ENCODE measurements around the gene ZNF628. TPM values are rescaled to one million over a fixed set of nuclear protein-coding genes. Genes with fewer than 3 reads are reported as not detected.

ZNF628 gene
- total RNA-seq, 1 donor from 2014 or later: 19.0 TPM

GRCh38 chr19:55519451-55520311 lies 43.3 kb downstream of the ZNF628 start:
- peaks cover 2% of the 10 kb centered on the region for H3K4me1 Mint-ChIP-seq
- H3K27ac Mint-ChIP-seq: no peak overlapping the region
- no peak overlapping the region for H3K4me3 Mint-ChIP-seq
- no peak for DNase-seq (ENCODE audit: low spot score in 2 of 2, unreplicated experiment in 2 of 2)
- peaks cover 5% of the 10 kb centered on the region for H3K27me3 Mint-ChIP-seq (ENCODE audit: low read depth)
- TF ChIP-seq, protein P1, sequence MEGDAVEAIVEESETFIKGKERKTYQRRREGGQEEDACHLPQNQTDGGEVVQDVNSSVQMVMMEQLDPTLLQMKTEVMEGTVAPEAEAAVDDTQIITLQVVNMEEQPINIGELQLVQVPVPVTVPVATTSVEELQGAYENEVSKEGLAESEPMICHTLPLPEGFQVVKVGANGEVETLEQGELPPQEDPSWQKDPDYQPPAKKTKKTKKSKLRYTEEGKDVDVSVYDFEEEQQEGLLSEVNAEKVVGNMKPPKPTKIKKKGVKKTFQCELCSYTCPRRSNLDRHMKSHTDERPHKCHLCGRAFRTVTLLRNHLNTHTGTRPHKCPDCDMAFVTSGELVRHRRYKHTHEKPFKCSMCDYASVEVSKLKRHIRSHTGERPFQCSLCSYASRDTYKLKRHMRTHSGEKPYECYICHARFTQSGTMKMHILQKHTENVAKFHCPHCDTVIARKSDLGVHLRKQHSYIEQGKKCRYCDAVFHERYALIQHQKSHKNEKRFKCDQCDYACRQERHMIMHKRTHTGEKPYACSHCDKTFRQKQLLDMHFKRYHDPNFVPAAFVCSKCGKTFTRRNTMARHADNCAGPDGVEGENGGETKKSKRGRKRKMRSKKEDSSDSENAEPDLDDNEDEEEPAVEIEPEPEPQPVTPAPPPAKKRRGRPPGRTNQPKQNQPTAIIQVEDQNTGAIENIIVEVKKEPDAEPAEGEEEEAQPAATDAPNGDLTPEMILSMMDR (IDR thresholded peaks at IDR 0.05; ENCODE audit: unreplicated experiment): no peak
- H3K9me3 Mint-ChIP-seq: no peaks in the 10 kb centered on the region
- no peaks in the 10 kb centered on the region for H3K36me3 Mint-ChIP-seq

DNA sequence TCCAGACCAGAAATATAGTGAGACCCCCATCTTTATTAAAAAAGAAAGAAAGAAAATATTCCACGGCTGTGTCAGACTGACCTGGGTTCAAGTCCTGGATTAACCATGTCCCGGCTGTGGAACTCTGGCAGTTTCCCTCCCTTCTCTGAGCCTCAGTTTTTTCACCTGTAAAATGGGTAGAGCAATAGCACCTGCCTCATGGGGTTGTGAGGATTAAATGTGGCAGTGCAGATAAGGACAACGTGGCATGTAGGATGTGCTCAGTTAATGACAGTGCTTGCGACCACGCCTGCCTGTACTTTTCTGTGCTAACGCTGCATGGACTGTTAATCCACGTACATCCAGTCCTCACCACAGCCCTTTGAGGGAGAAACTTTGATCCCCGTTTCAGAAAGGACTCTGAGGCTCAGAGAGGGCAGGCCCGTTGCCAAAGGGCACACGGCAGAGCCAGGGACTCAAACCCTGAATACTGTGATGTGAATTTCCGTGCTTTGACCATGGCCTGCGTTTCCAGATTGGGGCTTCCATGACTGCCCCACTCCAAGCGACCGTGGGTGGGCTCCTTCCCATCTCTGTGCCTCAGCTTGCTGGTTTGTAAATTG lies 44.4 kb downstream of the ZNF628 start:
- no peak overlapping the region for H3K4me3 Mint-ChIP-seq
- TF ChIP-seq, protein P1 (IDR thresholded peaks at IDR 0.05; ENCODE audit: unreplicated experiment): no peak
- no peak for DNase-seq (ENCODE audit: low spot score in 2 of 2, unreplicated experiment in 2 of 2)
- peaks cover 5% of the 10 kb centered on the region for H3K4me1 Mint-ChIP-seq
- no peak overlapping the region for H3K27ac Mint-ChIP-seq
- no peaks in the 10 kb centered on the region for H3K36me3 Mint-ChIP-seq
- peaks cover 8% of the 10 kb centered on the region for H3K27me3 Mint-ChIP-seq (ENCODE audit: low read depth)
- H3K9me3 Mint-ChIP-seq: no peaks in the 10 kb centered on the region

DNA sequence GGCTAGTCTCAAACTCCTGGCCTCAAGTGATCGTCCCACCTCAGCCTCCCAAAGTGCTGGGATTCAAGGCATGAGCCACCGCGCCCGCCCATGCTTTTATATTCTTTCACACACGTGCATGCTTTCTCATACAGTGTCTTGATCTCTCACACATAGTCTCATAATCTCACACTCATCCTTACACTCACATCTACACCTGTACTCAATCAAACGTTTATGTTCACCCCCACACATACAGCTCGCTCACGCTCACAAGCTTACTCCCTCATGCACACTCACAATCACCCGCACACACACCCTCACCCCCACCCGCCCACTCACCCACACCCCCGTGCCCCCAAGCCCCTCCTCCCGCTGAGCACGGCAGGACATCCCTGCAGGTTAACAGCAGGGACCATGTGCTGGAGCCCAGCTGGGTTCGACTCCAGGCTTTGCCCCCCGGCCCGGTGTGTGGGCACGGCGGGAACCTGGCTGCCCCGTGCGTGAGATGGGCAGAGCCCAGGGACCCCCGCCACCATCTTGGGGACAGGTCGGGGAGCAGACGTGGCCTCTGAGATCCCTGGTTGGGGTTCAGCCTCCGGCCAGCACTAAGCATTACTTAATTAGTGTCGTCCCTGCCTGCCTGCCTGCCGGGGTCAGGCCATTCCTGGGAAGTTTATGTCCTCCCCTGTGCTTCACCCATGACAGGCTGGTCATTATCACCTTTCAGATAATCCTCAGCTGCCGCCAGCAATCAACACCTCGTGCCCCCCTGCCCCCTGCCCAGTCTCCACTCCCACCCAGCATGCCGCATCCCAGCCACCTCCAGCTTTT lies 49.1 kb downstream of the ZNF628 start:
- no peak for DNase-seq (ENCODE audit: low spot score in 2 of 2, unreplicated experiment in 2 of 2)
- Mint-ChIP-seq H3K36me3 (no peaks in the 10 kb centered on the region), H3K9me3 (no peaks in the 10 kb centered on the region), H3K4me3 (no peak overlapping the region), H3K27me3 (ENCODE audit: low read depth) (peaks cover 8% of the 10 kb centered on the region), H3K27ac (no peak overlapping the region), H3K4me1 (peaks cover 5% of the 10 kb centered on the region)
- TF ChIP-seq, protein P1 (IDR thresholded peaks at IDR 0.05; ENCODE audit: unreplicated experiment): no peak

- DNase-seq (ENCODE audit: low spot score in 2 of 2, unreplicated experiment in 2 of 2): no peak
- Mint-ChIP-seq H3K27ac (no peak overlapping the region), H3K9me3 (no peaks in the 10 kb centered on the region), H3K27me3 (ENCODE audit: low read depth) (peaks cover 8% of the 10 kb centered on the region), H3K4me1 (peaks cover 5% of the 10 kb centered on the region), H3K4me3 (no peak overlapping the region), H3K36me3 (no peaks in the 10 kb centered on the region)
- TF ChIP-seq, protein P1 (IDR thresholded peaks at IDR 0.05; ENCODE audit: unreplicated experiment): no peak
Observed at GRCh38 chr19:55526216-55527196, 50.1 kb downstream of the ZNF628 start.
